Astrocyte of the cerebellum (primary cell): ENCODE data around the gene FAM200C.
A peak's percentile ranks its signal among the peaks of the same experiment; 100 is the strongest.

ENCODE experiments used
- DNase-seq: peaks from one replicate; pipeline ENCODE4 v3.0.0-alpha.2; 2011; ENCODE audit warnings: low read depth
- H3K4me3 ChIP-seq: 2 replicates; pipeline ENCODE4 v1.5.1; 2011; ENCODE audit warnings: mild to moderate bottlenecking, low read depth, low read length, moderate library complexity
- CTCF ChIP-seq: IDR thresholded peaks from 2 replicates; pipeline ENCODE4 v1.5.1; 2012; ENCODE audit warnings: low read length, low read depth, moderate library complexity, mild to moderate bottlenecking; ENCODE audit errors: missing control alignments
- in situ Hi-C: cut with HindIII; loops from 2 replicates; pipeline ENCODE4 v1.10.0; 2017; ENCODE audit warnings: low sequenced_read_pairs

FAM200C gene

GRCh38 chr5:160370713-160371034 lies 29.2 kb downstream of the FAM200C start:
- H3K4me3 ChIP-seq = peak overlapping the region; percentile 52
- in situ Hi-C loops = no loop called here
- no peak for TF ChIP-seq CTCF
- DNase-seq = no peak

- peak within 1 kb of the TSS; percentile 52 for H3K4me3 ChIP-seq
- in situ Hi-C loops = no loop called here
- DNase-seq = peak; percentile 24
- TF ChIP-seq CTCF = no peak
Measured at GRCh38 chr5:160369990-160370712, 29.7 kb downstream of the FAM200C start, which contains the start of gene C1QTNF2. TSS of gene C1QTNF2 (minus strand) at chr5:160370626. CDS start at chr5:160355011, 15,615 bp downstream.

- TF ChIP-seq CTCF = no peak
- no peak overlapping the region for H3K4me3 ChIP-seq
- DNase-seq = no peak
- in situ Hi-C loops = no loop called here
Measured at GRCh38 chr5:160367885-160368284, 32.0 kb downstream of the FAM200C start.

- H3K4me3 ChIP-seq = no peak overlapping the region
- DNase-seq = no peak
- in situ Hi-C loops = no loop called here
- TF ChIP-seq CTCF = no peak
Measured at GRCh38 chr5:160367261-160367660, 32.6 kb downstream of the FAM200C start.

- H3K4me3 ChIP-seq = no peak overlapping the region
- no peak for TF ChIP-seq CTCF
- in situ Hi-C loops = no loop called here
- DNase-seq = no peak
Measured at GRCh38 chr5:160366230-160366629, 33.6 kb downstream of the FAM200C start.

GRCh38 chr5:160363660-160364395 lies 36.0 kb downstream of the FAM200C start:
- H3K4me3 ChIP-seq = no peak overlapping the region
- in situ Hi-C loops = no loop called here
- TF ChIP-seq CTCF = no peak
- no peak for DNase-seq
